HG03457 (cell line): ENCODE results near the gene EPHA8.

ENCODE experiments used
- ATAC-seq: cut with Tn5 transposase; IDR thresholded peaks from one replicate; pipeline ENCODE4 v1.9.1; 2021; ENCODE audit warnings: moderate number of reproducible peaks; ENCODE audit not compliant: unreplicated experiment

The EPHA8 gene

DNA sequence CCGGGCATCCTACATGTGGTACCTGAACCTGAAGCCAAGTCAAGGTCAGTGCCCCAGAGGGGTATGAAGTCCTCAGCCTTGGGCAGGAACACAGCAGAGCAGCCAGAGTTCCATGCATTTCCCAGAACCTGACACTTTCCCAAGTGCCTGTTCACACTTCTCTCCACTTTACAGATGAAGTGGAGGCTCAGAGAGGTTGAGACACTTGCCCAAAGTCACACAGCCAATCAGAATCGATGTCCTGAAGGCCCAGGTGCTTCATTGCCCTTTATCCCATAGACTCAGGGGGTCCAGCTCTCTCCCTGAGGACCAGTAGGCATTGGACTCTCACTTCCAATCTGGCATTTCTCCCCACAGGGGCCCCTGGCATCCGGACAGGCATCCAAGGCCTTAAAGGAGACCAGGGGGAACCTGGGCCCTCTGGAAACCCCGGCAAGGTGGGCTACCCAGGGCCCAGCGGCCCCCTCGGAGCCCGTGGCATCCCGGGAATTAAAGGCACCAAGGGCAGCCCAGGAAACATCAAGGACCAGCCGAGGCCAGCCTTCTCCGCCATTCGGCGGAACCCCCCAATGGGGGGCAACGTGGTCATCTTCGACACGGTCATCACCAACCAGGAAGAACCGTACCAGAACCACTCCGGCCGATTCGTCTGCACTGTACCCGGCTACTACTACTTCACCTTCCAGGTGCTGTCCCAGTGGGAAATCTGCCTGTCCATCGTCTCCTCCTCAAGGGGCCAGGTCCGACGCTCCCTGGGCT, 75.4 kb downstream of the EPHA8 start:
- no peak for ATAC-seq

DNA sequence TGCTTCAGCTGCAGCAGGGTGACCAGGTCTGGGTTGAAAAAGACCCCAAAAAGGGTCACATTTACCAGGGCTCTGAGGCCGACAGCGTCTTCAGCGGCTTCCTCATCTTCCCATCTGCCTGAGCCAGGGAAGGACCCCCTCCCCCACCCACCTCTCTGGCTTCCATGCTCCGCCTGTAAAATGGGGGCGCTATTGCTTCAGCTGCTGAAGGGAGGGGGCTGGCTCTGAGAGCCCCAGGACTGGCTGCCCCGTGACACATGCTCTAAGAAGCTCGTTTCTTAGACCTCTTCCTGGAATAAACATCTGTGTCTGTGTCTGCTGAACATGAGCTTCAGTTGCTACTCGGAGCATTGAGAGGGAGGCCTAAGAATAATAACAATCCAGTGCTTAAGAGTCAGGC, 76.0 kb downstream of the EPHA8 start:
- no peak for ATAC-seq

DNA sequence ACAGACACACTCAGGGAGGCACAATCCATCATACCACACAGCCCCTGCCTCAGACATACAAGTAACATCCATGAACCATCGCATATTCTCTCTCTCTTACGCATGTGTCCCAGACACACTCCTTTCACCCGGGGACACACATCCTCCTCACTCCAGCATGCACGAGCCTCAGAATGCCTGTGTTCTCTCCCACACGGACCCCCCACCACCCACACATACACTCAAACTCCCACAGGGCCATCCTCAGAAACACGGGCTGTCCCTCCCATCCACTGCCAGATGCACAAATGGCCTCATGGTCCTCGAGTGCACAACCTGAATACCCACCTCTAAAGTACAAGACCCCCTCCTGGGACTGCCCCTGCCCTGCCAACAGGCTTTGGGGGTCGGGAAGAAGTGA, 78.0 kb downstream of the EPHA8 start:
- ATAC-seq = no peak

DNA sequence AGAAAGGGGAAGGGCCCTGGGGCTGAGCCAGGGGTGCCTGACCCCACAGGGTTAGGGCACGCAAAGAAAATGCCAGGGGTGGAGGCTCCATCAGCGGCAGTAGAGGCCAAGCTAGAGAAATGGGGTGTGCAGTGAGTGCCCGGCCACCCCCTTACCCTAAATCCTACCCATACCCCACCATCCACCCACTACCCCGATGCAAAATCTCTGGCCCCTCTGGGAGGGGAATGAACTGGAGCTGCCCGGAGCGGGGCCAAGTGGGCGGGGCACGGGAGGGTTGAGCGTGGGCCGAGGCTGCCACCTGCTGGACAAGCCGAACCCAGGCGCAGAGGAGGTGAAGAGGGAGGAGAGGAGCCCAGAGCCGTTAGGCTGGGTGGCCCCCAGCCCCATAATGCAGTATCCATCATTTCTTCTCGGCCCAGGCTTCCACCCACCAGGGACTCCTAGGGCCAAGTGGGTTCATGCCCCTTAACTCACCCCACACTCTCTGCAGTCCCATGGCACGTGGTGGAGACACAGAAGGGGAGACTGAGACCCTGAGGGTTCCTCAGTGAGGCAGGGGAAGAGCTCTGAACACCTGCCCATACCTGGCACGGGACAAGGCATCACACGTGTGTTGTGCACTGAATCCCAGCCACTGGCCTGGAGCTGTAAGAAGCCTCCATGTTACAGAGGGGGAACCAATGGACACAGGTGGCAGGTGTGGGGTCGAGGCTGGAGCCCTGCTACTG, 78.8 kb downstream of the EPHA8 start:
- ATAC-seq = no peak

DNA sequence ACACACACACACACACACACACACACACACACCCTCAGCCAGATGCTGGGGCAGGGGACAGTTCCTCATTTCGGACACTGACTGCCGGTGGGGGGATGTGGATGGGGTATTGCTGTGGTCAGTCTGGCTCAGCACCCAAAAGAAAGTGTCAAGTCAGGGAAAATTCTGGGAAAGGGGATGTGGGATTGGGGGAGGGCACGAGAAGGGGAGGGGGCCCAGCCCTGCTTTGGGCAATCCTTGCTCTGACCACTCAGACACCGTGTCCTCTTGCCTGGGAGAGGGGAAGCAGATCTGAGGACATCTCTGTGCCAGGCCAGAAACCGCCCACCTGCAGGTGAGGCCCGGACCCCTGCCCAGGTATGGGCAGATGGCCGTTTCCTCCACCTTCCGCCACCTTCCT, 80.1 kb downstream of the EPHA8 start, which contains the start of gene C1QC:
TSS of gene C1QC (plus strand) at position 253 of the 400 bp plus-strand sequence. CDS start 391 bp downstream, outside the sequence.
- ATAC-seq = no peak

DNA sequence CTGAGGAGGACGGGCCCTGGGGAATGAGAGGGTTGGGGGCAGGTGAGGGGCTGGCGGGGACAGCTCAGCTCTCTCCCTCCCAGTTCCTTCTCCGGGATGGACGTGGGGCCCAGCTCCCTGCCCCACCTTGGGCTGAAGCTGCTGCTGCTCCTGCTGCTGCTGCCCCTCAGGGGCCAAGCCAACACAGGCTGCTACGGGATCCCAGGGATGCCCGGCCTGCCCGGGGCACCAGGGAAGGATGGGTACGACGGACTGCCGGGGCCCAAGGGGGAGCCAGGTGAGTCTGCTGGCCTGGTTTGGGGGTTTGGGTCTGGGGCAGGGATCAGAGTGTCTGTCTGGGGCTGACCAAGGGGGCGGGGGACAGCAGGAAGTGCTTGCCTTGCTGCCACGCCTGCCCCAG, 80.6 kb downstream of the EPHA8 start:
- no peak for ATAC-seq

DNA sequence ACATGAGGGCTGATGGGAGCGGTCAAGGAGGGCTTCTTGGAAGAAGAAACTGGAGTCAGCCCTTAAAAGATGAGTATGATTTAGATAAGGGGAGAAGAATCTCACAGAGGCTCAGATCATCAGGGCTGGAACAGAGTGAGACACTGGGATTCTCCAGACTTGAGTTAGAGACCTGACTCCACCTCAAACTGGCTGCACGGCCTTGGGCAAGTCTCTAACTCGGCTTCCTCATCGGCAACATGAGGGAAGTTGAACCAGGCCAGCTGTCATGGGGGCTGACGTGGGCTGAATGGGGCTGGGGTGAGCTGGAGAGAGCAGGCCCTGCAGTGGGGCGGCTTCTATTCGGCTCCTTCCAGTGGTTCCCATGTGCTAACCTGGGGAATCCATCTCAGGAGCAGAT, 82.6 kb downstream of the EPHA8 start:
- ATAC-seq = no peak

DNA sequence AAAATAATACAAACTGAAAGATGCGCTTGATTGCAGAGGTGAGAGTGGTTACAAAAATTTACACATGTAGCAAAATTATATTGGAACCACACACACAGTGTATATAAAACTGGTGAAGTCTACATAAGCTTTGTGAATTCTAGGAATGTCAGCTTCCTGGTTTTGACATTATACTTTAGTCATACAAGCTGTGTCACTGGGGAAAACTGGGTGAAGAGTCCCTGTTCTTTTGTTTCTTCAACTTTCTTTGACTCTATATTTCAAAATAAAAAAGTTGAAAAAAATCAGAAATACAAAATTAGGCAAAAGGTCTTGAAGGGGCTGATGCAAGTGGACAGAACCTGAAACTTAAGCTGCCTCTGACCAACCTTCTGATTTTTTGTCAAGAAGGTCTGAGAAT, 83.1 kb downstream of the EPHA8 start:
- ATAC-seq = no peak

DNA sequence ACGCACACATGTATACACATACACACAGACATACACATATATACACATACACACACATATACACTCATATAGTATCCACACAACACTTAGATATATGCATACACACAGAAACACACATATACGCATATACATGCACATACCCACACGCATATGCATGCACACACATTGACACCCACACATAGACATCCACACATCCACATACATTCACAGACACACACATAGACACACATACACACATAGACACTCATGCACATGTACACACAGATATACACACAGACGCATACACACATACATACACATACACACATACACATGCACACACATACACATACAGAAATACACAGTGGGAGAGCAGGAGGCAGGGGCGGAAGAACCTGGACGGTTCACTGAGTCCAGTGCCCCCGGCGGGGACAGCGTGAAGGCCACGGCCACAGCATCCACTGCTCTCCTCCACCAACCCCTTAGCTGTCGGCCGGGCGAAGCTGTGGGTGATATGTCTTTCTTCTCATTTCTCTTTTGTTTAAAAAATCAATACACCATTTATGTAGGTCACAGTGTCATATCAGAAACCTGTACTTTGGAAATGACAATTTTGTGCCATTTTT, 86.9 kb downstream of the EPHA8 start:
- ATAC-seq = no peak

DNA sequence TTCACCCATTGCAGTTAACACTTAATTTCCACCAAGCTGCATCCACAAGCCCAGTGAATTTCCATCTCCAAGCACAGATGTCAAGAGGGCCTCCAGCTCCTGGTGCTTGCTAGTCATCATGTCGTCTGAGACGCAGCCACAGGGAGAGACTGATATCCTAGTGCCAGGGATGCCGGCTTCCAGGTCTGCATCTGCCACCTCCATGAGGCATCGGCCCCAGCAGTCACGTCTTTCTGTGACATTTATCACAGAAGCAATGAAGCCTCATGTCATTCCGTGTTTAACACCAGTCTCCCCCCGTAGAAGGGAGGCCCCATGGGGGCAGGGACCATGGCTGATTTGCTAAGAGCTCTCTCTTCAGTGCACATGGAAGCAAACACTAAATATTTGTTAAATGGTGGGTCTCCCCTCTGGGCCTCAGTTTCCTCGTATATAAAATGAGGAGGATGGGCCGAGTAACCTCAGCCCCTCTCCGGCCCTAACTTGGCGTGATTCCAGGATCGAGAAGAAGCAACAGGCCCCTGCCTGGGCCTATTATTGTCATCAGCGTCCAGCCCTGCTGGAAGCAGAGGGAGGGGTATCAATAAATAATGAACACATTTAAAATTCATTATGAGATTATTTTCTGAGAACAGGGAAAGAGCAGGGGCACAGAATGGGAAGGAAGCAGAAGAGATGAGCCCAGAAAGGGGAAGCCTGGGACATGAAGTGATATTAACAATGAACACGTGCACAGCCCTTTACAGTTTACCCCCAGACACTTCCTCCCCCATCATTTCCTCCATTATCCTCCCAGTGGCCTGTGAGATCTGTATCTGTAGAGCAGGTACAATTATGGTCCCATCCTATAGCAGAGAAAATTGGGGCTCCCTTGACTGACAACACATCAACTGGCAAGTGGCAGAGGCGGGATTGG, 88.9 kb downstream of the EPHA8 start:
- ATAC-seq = no peak

DNA sequence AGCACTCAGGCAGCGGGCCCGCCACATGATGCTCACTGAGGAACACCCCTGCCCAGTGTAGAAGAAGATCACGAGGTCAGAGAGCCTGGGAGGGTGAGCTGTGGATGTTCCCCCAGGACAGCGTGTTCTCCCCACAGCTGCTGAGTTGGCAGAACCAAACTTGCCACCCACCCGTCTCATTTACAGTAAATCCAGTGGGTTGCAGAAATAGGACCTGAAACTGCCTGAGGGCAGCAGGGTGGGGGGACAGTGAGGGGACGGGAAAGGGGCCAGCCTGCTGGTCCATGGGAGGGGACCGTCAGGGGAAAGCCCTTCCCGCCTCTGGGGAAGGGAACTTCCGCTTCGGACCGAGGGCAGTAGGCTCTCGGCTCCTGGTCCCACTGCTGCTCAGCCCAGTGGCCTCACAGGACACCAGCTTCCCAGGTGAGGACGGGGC, 89.6 kb downstream of the EPHA8 start, which contains the start of gene C1QB:
TSS of gene C1QB (plus strand) at position 356 of the 436 bp plus-strand sequence. CDS start 6,227 bp downstream, outside the sequence.
- ATAC-seq = no peak
